ENCODE measurements around the gene HUWE1.

Gene HUWE1

DNA sequence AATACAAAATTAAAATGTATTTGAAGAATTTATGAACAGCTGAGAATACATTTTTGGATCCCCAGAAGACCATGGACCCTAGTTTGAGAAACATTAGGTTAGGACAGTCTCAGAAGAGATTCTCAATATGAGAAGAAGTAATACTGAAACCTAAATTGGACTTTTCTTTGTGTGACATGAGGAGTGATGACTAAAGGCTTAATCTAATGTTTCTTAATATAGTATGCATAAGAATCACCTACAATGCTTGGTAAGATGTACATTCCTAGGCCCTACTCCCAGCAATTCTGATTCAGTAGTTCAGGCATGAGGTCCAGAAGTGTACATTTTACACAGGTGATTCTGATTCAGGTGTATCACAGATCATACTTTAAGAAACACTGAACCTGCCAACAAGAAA lies 31.6 kb upstream of the HUWE1 start:
- no peaks in the 10 kb centered on the region for H3K4me1 Mint-ChIP-seq
- H3K36me3 Mint-ChIP-seq (ENCODE audit: low read depth) = no peaks in the 10 kb centered on the region
- H3K27ac Mint-ChIP-seq = no peak overlapping the region
- TF ChIP-seq, protein P1, sequence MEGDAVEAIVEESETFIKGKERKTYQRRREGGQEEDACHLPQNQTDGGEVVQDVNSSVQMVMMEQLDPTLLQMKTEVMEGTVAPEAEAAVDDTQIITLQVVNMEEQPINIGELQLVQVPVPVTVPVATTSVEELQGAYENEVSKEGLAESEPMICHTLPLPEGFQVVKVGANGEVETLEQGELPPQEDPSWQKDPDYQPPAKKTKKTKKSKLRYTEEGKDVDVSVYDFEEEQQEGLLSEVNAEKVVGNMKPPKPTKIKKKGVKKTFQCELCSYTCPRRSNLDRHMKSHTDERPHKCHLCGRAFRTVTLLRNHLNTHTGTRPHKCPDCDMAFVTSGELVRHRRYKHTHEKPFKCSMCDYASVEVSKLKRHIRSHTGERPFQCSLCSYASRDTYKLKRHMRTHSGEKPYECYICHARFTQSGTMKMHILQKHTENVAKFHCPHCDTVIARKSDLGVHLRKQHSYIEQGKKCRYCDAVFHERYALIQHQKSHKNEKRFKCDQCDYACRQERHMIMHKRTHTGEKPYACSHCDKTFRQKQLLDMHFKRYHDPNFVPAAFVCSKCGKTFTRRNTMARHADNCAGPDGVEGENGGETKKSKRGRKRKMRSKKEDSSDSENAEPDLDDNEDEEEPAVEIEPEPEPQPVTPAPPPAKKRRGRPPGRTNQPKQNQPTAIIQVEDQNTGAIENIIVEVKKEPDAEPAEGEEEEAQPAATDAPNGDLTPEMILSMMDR (IDR thresholded peaks at IDR 0.05; ENCODE audit: unreplicated experiment in 3 of 3) = no peak
- no peaks in the 10 kb centered on the region for H3K27me3 Mint-ChIP-seq (ENCODE audit: low read depth)
- H3K9me3 Mint-ChIP-seq = peaks cover 21% of the 10 kb centered on the region
- H3K4me3 Mint-ChIP-seq = no peak overlapping the region

DNA sequence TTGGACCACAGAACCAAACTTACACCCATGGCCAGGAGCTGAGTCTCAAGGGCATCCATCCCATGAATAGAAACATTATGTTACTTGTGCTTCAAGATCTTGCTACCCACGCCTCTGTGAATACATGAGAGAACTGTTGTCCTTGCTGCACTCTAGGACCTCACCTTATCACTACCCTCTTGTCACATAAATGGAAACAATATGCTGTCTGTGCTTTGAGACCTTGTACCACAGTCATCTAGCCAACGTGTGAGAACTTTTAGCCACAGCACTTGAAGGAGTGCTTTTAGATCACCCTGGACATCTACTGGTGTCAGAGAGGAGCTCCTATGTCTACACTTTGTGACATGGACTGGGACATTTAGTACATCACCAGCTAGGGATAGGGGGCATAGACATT lies 30.7 kb upstream of the HUWE1 start:
- Mint-ChIP-seq H3K27me3 (ENCODE audit: low read depth) (no peaks in the 10 kb centered on the region), H3K27ac (no peak overlapping the region), H3K9me3 (peaks cover 18% of the 10 kb centered on the region), H3K4me1 (no peaks in the 10 kb centered on the region), H3K4me3 (no peak overlapping the region), H3K36me3 (ENCODE audit: low read depth) (no peaks in the 10 kb centered on the region)
- TF ChIP-seq, protein P1 (IDR thresholded peaks at IDR 0.05; ENCODE audit: unreplicated experiment in 3 of 3) = no peak

DNA sequence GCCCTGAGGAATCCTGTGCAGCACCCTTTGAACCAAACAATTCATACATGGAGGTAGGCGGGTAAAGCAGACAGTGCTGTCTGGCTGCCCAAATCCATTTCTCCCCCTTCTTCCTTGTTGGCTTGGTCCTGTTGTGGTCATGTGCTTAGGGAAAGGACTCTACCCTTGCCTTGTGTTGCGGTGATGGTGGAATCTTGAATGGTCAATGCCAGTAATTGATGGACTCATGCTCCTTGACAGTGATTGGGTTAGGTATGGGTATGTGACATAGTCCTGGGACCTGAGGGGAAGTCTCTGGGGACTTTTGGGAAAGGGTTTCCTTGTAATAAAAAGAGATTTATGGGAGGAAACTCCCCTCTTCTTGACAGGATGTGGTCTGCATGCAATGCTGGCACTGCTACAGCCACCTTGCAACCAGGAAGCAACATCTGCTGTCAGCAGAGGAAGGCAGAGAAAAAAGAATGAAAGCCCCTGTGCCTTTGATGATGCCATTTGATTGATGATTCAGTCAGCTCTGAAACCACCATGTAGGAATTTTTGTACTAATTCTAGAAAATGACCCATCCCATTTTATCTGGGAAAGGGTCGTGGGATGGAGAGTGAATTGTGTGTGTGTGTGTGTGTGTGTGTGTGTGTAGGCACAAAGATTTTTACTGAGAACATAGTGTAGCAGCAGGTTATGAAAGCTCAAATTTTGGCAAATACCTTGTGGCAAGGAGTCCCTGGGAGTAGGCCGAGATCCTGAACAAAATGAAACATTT lies 30.0 kb upstream of the HUWE1 start:
- TF ChIP-seq, protein P1 (IDR thresholded peaks at IDR 0.05; ENCODE audit: unreplicated experiment in 3 of 3) = no peak
- no peaks in the 10 kb centered on the region for H3K4me1 Mint-ChIP-seq
- no peak overlapping the region for H3K27ac Mint-ChIP-seq
- no peaks in the 10 kb centered on the region for H3K27me3 Mint-ChIP-seq (ENCODE audit: low read depth)
- H3K9me3 Mint-ChIP-seq = peaks cover 18% of the 10 kb centered on the region
- no peaks in the 10 kb centered on the region for H3K36me3 Mint-ChIP-seq (ENCODE audit: low read depth)
- no peak overlapping the region for H3K4me3 Mint-ChIP-seq

DNA sequence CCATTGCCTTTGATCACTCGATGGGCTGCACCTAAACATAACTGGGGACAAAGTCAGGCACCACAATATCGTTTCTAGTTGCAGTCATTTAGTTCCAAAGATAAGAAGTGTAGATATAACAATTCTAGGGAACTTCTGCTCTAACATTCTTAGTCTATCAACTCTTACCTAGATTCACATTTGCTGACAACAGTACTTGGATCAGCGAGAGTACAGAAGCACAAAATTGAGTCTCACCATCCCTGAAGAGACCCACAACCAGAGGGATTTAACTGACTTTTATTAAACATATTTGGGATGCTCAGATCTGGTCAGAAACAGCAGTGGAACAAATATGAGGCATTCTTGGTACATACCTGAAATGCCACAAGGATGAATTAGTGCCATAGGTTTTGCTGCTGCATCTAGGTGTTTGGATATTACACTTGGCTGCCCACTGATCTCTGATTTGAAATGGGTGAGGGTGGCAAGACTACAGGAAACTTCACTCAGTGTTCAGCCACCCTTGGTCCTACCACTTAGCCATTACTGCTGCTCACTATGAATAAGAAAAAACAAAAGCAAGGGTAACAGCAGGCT lies 28.9 kb upstream of the HUWE1 start:
- no peaks in the 10 kb centered on the region for H3K36me3 Mint-ChIP-seq (ENCODE audit: low read depth)
- no peak overlapping the region for H3K27ac Mint-ChIP-seq
- TF ChIP-seq, protein P1 (IDR thresholded peaks at IDR 0.05; ENCODE audit: unreplicated experiment in 3 of 3) = no peak
- H3K9me3 Mint-ChIP-seq = peaks cover 22% of the 10 kb centered on the region
- H3K27me3 Mint-ChIP-seq (ENCODE audit: low read depth) = no peaks in the 10 kb centered on the region
- no peaks in the 10 kb centered on the region for H3K4me1 Mint-ChIP-seq
- no peak overlapping the region for H3K4me3 Mint-ChIP-seq

DNA sequence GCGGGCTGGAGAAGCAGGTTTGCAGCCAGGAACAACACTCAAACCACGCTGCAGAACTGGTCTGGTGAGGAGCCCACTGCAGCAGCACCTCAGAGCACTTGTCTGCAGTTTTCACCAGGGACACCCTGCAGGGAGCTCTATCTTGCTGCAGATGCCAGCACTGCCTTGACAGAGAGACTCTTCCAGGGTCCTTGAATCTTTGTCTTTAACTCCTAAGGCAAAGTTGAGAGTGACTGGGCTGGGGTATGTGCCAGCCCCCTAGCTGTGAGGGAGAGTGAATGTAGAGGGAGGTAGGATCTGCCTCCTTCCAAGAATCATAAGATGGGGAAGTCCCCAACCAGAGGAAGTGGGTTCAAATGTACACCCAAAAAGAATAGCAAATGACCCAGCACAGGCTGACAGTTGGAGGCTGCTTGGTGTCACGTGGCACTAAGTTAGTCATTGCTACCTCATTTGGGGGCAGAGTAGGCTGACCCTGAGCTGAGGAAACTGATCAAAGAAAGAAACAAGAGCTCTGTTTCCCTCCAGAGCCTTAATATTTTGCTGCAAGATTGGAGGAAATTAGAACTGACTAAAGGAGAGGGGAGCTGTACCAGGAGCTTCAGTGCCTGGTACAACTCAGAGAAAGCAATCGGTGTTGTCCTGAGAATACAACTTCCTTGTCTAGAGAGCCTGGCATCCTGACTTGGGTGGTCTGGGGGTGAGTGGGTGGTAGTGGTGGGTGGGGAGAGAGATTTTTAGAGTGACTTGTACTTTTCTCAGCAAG lies 28.2 kb upstream of the HUWE1 start:
- Mint-ChIP-seq H3K4me1 (no peaks in the 10 kb centered on the region), H3K36me3 (ENCODE audit: low read depth) (no peaks in the 10 kb centered on the region), H3K4me3 (no peak overlapping the region), H3K9me3 (peaks cover 19% of the 10 kb centered on the region), H3K27me3 (ENCODE audit: low read depth) (no peaks in the 10 kb centered on the region), H3K27ac (peak overlapping the region in 1 of 3 experiments; percentile 17)
- TF ChIP-seq, protein P1 (IDR thresholded peaks at IDR 0.05; ENCODE audit: unreplicated experiment in 3 of 3) = no peak
